Liver (tissue), 9 donors: Measurements from ENCODE around the gene GORASP2. TPM values are rescaled to one million over a fixed set of nuclear protein-coding genes. Genes with fewer than 3 reads are reported as not detected.

Experiments
- DNase-seq: peaks from one replicate; pipeline ENCODE4 v3.0.0-alpha.2; 2017; ENCODE audit warnings: low spot score
- H3K27ac ChIP-seq, 2 donors: one replicate each; pipeline ENCODE4 v1.7.0; 2013; ENCODE audit warnings: inconsistent platforms in 2 of 2, low read length in 2 of 2, control low read depth in 1 of 2, low read depth in 1 of 2, mild to moderate bottlenecking in 1 of 2
- H3K27me3 ChIP-seq, 4 donors: one replicate each; pipeline versions ENCODE4 v1.6.1 to v1.7.0; 2013; ENCODE audit warnings: low read length in 3 of 4, inconsistent platforms in 1 of 4, mild to moderate bottlenecking in 1 of 4, moderate library complexity in 1 of 4; ENCODE audit not compliant: control insufficient read depth in 4 of 4, insufficient read depth in 4 of 4
- H3K36me3 ChIP-seq, 4 donors: one replicate each; pipeline versions ENCODE4 v1.6.1 to v1.7.0; 2013; ENCODE audit warnings: low read length in 3 of 4, mild to moderate bottlenecking in 3 of 4, low read depth in 1 of 4, moderate library complexity in 1 of 4; ENCODE audit not compliant: control insufficient read depth in 4 of 4, insufficient read depth in 3 of 4
- H3K4me1 ChIP-seq, 4 donors: one replicate each; pipeline versions ENCODE4 v1.6.1 to v1.7.0; 2013; ENCODE audit warnings: low read length in 3 of 4, mild to moderate bottlenecking in 3 of 4, moderate library complexity in 1 of 4; ENCODE audit not compliant: control insufficient read depth in 4 of 4, insufficient read depth in 4 of 4
- H3K4me3 ChIP-seq, 3 donors: one replicate each; pipeline versions ENCODE4 v1.6.1 to v1.7.0; 2013; ENCODE audit warnings: low read length in 3 of 3, control low read depth in 1 of 3, low read depth in 1 of 3, mild to moderate bottlenecking in 1 of 3
- H3K9ac ChIP-seq, 2 donors: one replicate each; pipeline ENCODE4 v1.7.0; 2013; ENCODE audit warnings: low read length in 2 of 2, mild to moderate bottlenecking in 2 of 2, moderate library complexity in 2 of 2, control low read depth in 1 of 2, low read depth in 1 of 2
- H3K9me3 ChIP-seq, 4 donors: one replicate each; pipeline versions ENCODE4 v1.6.1 to v1.7.0; 2013; ENCODE audit warnings: low read length in 3 of 4; ENCODE audit not compliant: control insufficient read depth in 4 of 4
- EGR1 ChIP-seq, 2 donors: IDR thresholded peaks; 2 replicates each; pipeline ENCODE4 v1.6.1; 2016 to 2018; ENCODE audit warnings: antibody characterized with exemption in 2 of 2, low read depth in 2 of 2
- FOXA1 ChIP-seq: IDR thresholded peaks from 2 replicates; pipeline ENCODE4 v1.6.1; 2016; ENCODE audit warnings: antibody characterized with exemption
- FOXA2 ChIP-seq: IDR thresholded peaks from 2 replicates; pipeline ENCODE4 v1.6.1; 2016; ENCODE audit warnings: antibody characterized with exemption
- GABPA ChIP-seq, 2 donors: IDR thresholded peaks in 1 of 2; conservative IDR thresholded peaks in 1 of 2; 2 replicates each; pipeline ENCODE4 v1.6.1; 2016; ENCODE audit warnings: antibody characterized with exemption in 2 of 2, mild to moderate bottlenecking in 1 of 2, moderate library complexity in 1 of 2
- HNF4A ChIP-seq, 2 donors: conservative IDR thresholded peaks; 2 replicates each; pipeline ENCODE4 v1.6.1; 2016; ENCODE audit warnings: antibody characterized with exemption in 2 of 2, mild to moderate bottlenecking in 2 of 2
- JUND ChIP-seq, 2 donors: IDR thresholded peaks; 2 replicates each; pipeline ENCODE4 v1.6.1; 2016; ENCODE audit warnings: antibody characterized with exemption in 2 of 2
- NR2F2 ChIP-seq: IDR thresholded peaks from 2 replicates; pipeline ENCODE4 v1.6.1; 2016; ENCODE audit warnings: antibody characterized with exemption
- RAD21 ChIP-seq, 2 donors: IDR thresholded peaks; 2 replicates each; pipeline ENCODE4 v1.6.1; 2016; ENCODE audit warnings: antibody characterized with exemption in 2 of 2, mild to moderate bottlenecking in 2 of 2
- RXRA ChIP-seq, 2 donors: IDR thresholded peaks; 2 replicates each; pipeline ENCODE4 v1.6.1; 2017 to 2018; ENCODE audit warnings: antibody characterized with exemption in 2 of 2, mild to moderate bottlenecking in 1 of 2
- SP1 ChIP-seq: IDR thresholded peaks from 2 replicates; pipeline ENCODE4 v1.6.1; 2018; ENCODE audit warnings: antibody characterized with exemption, mild to moderate bottlenecking
- TAF1 ChIP-seq: conservative IDR thresholded peaks from 2 replicates; pipeline ENCODE4 v1.6.1; 2016; ENCODE audit warnings: antibody characterized with exemption, mild to moderate bottlenecking
- YY1 ChIP-seq: IDR thresholded peaks from 2 replicates; pipeline ENCODE4 v1.6.1; 2016; ENCODE audit warnings: antibody characterized with exemption, mild to moderate bottlenecking
- WGBS: extraction: QIAGEN DNeasy Blood & Tissue Kit; methylation state at CpG from one replicate; pipeline ENCODE4 v1.1.7; 2013; 5-methylcytosine and 5-hydroxymethylcytosine counted together
- polyA plus RNA-seq, 2 donors: library from polyadenylated mRNA; stranded (reverse) in 1 of 2; unstranded in 1 of 2; fragments of 200-250 nt in 1 of 2; fragments of >200 nt in 1 of 2; fragmentation: Nextera tagmentation in 1 of 2; extraction: Ambion mirVana in 1 of 2; gene quantifications; one replicate each; pipeline versions ENCODE4 v1.2.1 to v1.2.3, GENCODE V29; 2013 to 2015
- total RNA-seq, 2 donors: library from RNA; depleted of rRNA; stranded (reverse); fragments of >200 nt; gene quantifications; one replicate each; pipeline ENCODE4 v1.2.3, GENCODE V29; 2014
- TF ChIP-seq, protein P1 (sequence below): IDR thresholded peaks from 2 replicates; pipeline ENCODE4 v1.6.1; 2016; ENCODE audit warnings: antibody characterized with exemption
- TF ChIP-seq, protein P2 (sequence below): IDR thresholded peaks from 2 replicates; pipeline ENCODE4 v1.6.1; 2016; ENCODE audit warnings: antibody characterized with exemption
- TF ChIP-seq, protein P3 (sequence below): IDR thresholded peaks from 2 replicates; pipeline ENCODE4 v1.6.1; 2016; ENCODE audit warnings: antibody characterized with exemption
- TF ChIP-seq, protein P4 (sequence below): fragments of 150-350 bp; IDR thresholded peaks from 2 replicates; pipeline ENCODE4 v1.5.1; 2017; ENCODE audit warnings: improper control_type of control experiment, low read depth, low read length; ENCODE audit not compliant: missing input control
- TF ChIP-seq, protein P5 (sequence below): IDR thresholded peaks from 2 replicates; pipeline ENCODE4 v1.6.1; 2016; ENCODE audit warnings: antibody characterized with exemption, mild to moderate bottlenecking
- donor health status: healthy.
- donor health status: healthy.
- donor health status: healthy.
- donor health status: healthy.
- donor health status: healthy.

GORASP2 gene
- total and polyA plus RNA-seq, 4 donors, result 12.5 to 40.1 (median 29.9) TPM

DNA sequence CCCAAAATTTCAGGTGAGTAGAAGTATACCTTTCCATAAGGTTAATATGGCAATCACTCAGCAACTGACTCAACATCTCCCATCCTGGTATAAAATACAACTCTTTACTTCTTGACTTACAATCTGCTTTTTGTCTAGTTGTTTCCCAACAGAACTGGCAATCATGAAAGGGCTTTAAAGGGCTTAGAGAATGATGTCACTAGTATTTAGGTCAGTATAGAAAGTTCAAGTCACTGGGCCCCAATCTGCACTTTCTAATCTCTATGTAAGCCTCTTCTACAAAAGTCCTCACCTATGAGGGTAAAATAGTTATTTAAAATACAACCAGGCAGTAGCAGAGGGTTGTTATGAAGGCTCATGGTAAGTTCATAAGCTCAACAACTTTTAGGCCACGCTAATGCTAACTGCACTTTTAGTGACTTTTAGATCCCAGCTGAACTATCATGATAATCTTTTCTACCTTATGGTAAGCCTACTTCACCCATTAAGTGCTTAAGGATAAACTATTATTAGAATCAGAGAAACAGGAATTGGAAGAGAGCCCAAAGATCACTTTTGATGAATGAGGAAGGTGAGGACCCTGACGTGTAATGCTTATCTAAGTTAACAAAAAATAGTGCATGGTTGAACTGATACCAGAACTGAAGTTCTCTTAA lies 79.6 kb downstream of the GORASP2 start:
- H3K36me3 ChIP-seq, result peaks cover 4 to 42% (median 33%) of the 10 kb centered on the region in 4 donors

More for the DNA sequence above, 79.6 kb downstream of the GORASP2 start:
- H3K27ac ChIP-seq, result no peak overlapping the region
- TF ChIP-seq TAF1, result no peak
- no peak for TF ChIP-seq YY1
- no peak for TF ChIP-seq FOXA1
- TF ChIP-seq, protein P1, sequence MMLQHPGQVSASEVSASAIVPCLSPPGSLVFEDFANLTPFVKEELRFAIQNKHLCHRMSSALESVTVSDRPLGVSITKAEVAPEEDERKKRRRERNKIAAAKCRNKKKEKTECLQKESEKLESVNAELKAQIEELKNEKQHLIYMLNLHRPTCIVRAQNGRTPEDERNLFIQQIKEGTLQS, result no peak
- no peak for TF ChIP-seq JUND (IDR thresholded peaks at IDR 0.05)
- no peak for TF ChIP-seq HNF4A (conservative IDR thresholded peaks at IDR 0.05)
- TF ChIP-seq, protein P2, sequence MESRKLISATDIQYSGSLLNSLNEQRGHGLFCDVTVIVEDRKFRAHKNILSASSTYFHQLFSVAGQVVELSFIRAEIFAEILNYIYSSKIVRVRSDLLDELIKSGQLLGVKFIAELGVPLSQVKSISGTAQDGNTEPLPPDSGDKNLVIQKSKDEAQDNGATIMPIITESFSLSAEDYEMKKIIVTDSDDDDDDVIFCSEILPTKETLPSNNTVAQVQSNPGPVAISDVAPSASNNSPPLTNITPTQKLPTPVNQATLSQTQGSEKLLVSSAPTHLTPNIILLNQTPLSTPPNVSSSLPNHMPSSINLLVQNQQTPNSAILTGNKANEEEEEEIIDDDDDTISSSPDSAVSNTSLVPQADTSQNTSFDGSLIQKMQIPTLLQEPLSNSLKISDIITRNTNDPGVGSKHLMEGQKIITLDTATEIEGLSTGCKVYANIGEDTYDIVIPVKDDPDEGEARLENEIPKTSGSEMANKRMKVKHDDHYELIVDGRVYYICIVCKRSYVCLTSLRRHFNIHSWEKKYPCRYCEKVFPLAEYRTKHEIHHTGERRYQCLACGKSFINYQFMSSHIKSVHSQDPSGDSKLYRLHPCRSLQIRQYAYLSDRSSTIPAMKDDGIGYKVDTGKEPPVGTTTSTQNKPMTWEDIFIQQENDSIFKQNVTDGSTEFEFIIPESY, result no peak
- TF ChIP-seq FOXA2, result no peak
- TF ChIP-seq NR2F2, result no peak
- no peak for TF ChIP-seq EGR1 (IDR thresholded peaks at IDR 0.05; ENCODE audit: low read depth in 2 of 2)
- TF ChIP-seq, protein P3, sequence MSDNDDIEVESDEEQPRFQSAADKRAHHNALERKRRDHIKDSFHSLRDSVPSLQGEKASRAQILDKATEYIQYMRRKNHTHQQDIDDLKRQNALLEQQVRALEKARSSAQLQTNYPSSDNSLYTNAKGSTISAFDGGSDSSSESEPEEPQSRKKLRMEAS, result no peak
- TF ChIP-seq GABPA (IDR thresholded peaks at IDR 0.05 in 1 of 2, conservative IDR thresholded peaks at IDR 0.05 in 1 of 2), result no peak
- TF ChIP-seq, protein P4, sequence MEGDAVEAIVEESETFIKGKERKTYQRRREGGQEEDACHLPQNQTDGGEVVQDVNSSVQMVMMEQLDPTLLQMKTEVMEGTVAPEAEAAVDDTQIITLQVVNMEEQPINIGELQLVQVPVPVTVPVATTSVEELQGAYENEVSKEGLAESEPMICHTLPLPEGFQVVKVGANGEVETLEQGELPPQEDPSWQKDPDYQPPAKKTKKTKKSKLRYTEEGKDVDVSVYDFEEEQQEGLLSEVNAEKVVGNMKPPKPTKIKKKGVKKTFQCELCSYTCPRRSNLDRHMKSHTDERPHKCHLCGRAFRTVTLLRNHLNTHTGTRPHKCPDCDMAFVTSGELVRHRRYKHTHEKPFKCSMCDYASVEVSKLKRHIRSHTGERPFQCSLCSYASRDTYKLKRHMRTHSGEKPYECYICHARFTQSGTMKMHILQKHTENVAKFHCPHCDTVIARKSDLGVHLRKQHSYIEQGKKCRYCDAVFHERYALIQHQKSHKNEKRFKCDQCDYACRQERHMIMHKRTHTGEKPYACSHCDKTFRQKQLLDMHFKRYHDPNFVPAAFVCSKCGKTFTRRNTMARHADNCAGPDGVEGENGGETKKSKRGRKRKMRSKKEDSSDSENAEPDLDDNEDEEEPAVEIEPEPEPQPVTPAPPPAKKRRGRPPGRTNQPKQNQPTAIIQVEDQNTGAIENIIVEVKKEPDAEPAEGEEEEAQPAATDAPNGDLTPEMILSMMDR, result no peak
- TF ChIP-seq SP1, result no peak
- TF ChIP-seq RXRA (IDR thresholded peaks at IDR 0.05), result no peak
- TF ChIP-seq RAD21 (IDR thresholded peaks at IDR 0.05), result no peak
- TF ChIP-seq, protein P5, sequence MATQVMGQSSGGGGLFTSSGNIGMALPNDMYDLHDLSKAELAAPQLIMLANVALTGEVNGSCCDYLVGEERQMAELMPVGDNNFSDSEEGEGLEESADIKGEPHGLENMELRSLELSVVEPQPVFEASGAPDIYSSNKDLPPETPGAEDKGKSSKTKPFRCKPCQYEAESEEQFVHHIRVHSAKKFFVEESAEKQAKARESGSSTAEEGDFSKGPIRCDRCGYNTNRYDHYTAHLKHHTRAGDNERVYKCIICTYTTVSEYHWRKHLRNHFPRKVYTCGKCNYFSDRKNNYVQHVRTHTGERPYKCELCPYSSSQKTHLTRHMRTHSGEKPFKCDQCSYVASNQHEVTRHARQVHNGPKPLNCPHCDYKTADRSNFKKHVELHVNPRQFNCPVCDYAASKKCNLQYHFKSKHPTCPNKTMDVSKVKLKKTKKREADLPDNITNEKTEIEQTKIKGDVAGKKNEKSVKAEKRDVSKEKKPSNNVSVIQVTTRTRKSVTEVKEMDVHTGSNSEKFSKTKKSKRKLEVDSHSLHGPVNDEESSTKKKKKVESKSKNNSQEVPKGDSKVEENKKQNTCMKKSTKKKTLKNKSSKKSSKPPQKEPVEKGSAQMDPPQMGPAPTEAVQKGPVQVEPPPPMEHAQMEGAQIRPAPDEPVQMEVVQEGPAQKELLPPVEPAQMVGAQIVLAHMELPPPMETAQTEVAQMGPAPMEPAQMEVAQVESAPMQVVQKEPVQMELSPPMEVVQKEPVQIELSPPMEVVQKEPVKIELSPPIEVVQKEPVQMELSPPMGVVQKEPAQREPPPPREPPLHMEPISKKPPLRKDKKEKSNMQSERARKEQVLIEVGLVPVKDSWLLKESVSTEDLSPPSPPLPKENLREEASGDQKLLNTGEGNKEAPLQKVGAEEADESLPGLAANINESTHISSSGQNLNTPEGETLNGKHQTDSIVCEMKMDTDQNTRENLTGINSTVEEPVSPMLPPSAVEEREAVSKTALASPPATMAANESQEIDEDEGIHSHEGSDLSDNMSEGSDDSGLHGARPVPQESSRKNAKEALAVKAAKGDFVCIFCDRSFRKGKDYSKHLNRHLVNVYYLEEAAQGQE, result no peak
- no peak overlapping the region for H3K4me3 ChIP-seq
- no peak overlapping the region for H3K9ac ChIP-seq
- H3K27me3 ChIP-seq, result no peaks in the 10 kb centered on the region
- DNase-seq, result no peak
- 85% methylated on average over 2 of the region's 2 CpGs for WGBS
- H3K4me1 ChIP-seq, result no peaks in the 10 kb centered on the region
- no peaks in the 10 kb centered on the region for H3K9me3 ChIP-seq
